Immature natural killer cell (primary cell): Measurements from ENCODE around the gene TIMM10. TPM values are rescaled to one million over a fixed set of nuclear protein-coding genes. Genes with fewer than 3 reads are reported as not detected.

Experiments used
- DNase-seq, 3 donors: peaks; one replicate each; pipeline ENCODE4 v3.0.0; 2022; ENCODE audit warnings: mixed read lengths in 1 of 3
- H3K27ac Mint-ChIP-seq, 6 donors: one replicate each; pipeline ENCODE4 v1.8.0; 2020; ENCODE audit warnings: mixed read lengths in 6 of 6, mild to moderate bottlenecking in 5 of 6, inconsistent platforms in 4 of 6, moderate library complexity in 3 of 6
- H3K27me3 Mint-ChIP-seq, 3 donors: one replicate each; pipeline ENCODE4 v1.8.0; 2020 to 2021; ENCODE audit warnings: low read depth in 3 of 3, mild to moderate bottlenecking in 3 of 3, mixed read lengths in 3 of 3, moderate library complexity in 3 of 3, inconsistent platforms in 1 of 3
- H3K36me3 Mint-ChIP-seq, 3 donors: one replicate each; pipeline ENCODE4 v1.8.0; 2020; ENCODE audit warnings: mixed read lengths in 3 of 3, inconsistent platforms in 2 of 3, mild to moderate bottlenecking in 2 of 3
- H3K4me1 Mint-ChIP-seq, 2 donors: one replicate each; pipeline ENCODE4 v1.8.0; 2020; ENCODE audit warnings: inconsistent platforms in 2 of 2, mild to moderate bottlenecking in 2 of 2, mixed read lengths in 2 of 2, moderate library complexity in 1 of 2
- H3K4me3 Mint-ChIP-seq, 5 donors: one replicate each; pipeline ENCODE4 v1.8.0; 2020; ENCODE audit warnings: mild to moderate bottlenecking in 5 of 5, mixed read lengths in 5 of 5, inconsistent platforms in 3 of 5, moderate library complexity in 3 of 5
- H3K9me3 Mint-ChIP-seq, 6 donors: one replicate each; pipeline ENCODE4 v1.8.0; 2020; ENCODE audit warnings: mild to moderate bottlenecking in 6 of 6, mixed read lengths in 6 of 6, inconsistent platforms in 4 of 6, moderate library complexity in 3 of 6
- polyA plus RNA-seq, 3 donors: library from polyadenylated mRNA; unstranded; fragments of 300-500 nt; fragmentation: Illumina TruSeq; gene quantifications; one replicate each; pipeline ENCODE4 v1.2.3, GENCODE V29; 2021

The TIMM10 gene
- polyA plus RNA-seq, result 100 to 1,000 TPM in 1 of 3 donors, 10 to 100 TPM in 2; 52.9 to 101 (median 55.7) TPM

DNA sequence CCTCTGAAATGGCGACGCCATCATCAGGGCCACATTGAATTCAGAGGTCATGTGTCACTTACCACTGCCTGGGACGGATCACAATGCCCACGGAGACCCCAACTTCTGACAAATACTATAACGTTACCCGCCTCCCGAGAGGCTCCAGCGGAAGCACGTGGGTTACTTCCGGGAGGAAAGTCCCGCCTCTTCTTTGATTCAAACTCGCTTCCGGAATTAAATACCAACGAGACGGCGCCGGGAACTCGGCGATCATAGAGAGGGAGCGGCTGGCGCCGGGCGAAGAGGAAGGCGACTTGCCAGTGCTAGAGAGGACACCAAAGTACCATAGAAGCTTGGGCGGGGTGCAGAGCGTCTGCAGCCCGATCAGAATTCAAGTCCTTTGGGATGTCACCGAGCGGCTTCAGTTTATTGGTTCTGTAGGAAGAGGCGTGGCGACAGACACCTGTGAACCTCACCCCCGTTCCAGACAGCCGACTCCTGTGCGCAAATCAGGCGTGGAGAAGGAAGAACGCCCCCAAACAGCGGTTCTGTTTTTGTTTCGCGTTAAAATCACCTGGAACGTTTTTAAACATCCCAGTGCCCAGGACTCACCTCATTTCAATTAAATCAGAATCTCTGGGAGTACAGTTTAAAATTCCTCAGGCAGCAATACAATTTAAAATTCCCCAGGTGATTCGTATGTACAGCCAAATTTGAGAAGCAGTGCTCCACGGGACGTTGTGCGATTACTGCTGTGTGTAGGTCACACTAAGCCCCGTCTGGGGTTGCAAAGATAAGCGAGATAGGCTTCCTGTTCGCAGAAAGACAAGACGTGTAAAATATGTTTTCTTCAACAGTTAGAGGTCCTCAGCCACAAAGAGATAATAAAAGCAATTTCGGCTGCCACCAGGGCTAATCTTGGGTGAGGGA is at the start of gene TIMM10:
TIMM10 (minus strand) TSS at position 159 of the 912 bp plus-strand sequence. CDS start 565 bp downstream, outside the sequence.
- H3K27me3 Mint-ChIP-seq, result peaks cover 0 to 8% (median 2%) of the 10 kb centered on the region in 3 donors

DNA sequence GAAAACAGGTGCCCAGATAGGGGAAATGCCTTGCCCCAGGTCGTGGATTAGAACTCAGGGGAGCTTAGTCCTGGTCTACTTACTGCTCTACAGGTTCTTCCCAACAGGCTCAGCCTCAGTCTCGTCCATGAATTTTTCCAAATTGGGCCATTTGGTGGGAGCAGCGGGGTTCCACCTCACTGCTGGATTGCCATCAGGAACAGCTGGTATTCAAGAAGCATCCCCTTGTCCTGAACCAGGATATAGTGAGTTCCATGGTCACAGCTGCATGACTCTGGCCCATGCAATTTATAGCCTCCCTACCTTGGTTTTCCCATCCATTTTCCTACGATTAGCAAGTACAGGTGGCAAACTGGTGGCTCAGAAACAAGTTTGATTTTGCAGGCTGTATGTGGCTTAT is 43.5 kb upstream of the TIMM10 start:
- H3K4me3 Mint-ChIP-seq, result no peak overlapping the region
- no peak overlapping the region for H3K27ac Mint-ChIP-seq
- H3K27me3 Mint-ChIP-seq, result peaks cover 0 to 3% (median 0%) of the 10 kb centered on the region in 3 donors
- no peaks in the 10 kb centered on the region for H3K36me3 Mint-ChIP-seq
- no peaks in the 10 kb centered on the region for H3K9me3 Mint-ChIP-seq
- no peak for DNase-seq
- no peaks in the 10 kb centered on the region for H3K4me1 Mint-ChIP-seq

More for the DNA sequence above, at the start of gene TIMM10:
- Mint-ChIP-seq H3K9me3 (no peaks in the 10 kb centered on the region), H3K27ac (peak within 1 kb of the TSS; percentile 92 to 99 (median 98)), H3K36me3 (no peaks in the 10 kb centered on the region), H3K4me3 (peak within 1 kb of the TSS; percentile 94 to 98 (median 96)), H3K4me1 (peaks cover 27 to 38% of the 10 kb centered on the region in 2 donors)
- DNase-seq, result peak; percentile 89 to 91 (median 90)

- DNase-seq, result no peak
- H3K4me1 Mint-ChIP-seq, result peaks cover 12 to 14% of the 10 kb centered on the region in 2 donors
- no peak overlapping the region for H3K27ac Mint-ChIP-seq
- H3K4me3 Mint-ChIP-seq, result no peak overlapping the region
- H3K9me3 Mint-ChIP-seq, result no peaks in the 10 kb centered on the region
- no peaks in the 10 kb centered on the region for H3K36me3 Mint-ChIP-seq
- H3K27me3 Mint-ChIP-seq, result peaks cover 2 to 9% (median 7%) of the 10 kb centered on the region in 3 donors
Measured at GRCh38 chr11:57571606-57572005, 41.1 kb upstream of the TIMM10 start.

- Mint-ChIP-seq H3K36me3 (peaks cover 0 to 4% (median 0%) of the 10 kb centered on the region in 3 donors), H3K4me1 (peaks cover 40 to 47% of the 10 kb centered on the region in 2 donors)
Measured at GRCh38 chr11:57568330-57568766, 37.8 kb upstream of the TIMM10 start.

GRCh38 chr11:57567515-57568329 is 37.2 kb upstream of the TIMM10 start, which contains the start of gene UBE2L6:
UBE2L6 (minus strand) TSS chr11:57567672; CDS start chr11:57567611, 61 bp downstream.
- peak within 1 kb of the TSS; percentile 96 to 99 (median 99) for H3K27ac Mint-ChIP-seq
- peak; percentile 54 to 60 (median 58) for DNase-seq
- peaks cover 4 to 9% (median 4%) of the 10 kb centered on the region in 3 donors for H3K27me3 Mint-ChIP-seq
- peaks cover 0 to 5% (median 0%) of the 10 kb centered on the region in 3 donors for H3K36me3 Mint-ChIP-seq
- no peaks in the 10 kb centered on the region for H3K9me3 Mint-ChIP-seq
- peak within 1 kb of the TSS; percentile 98 to 100 (median 99) for H3K4me3 Mint-ChIP-seq
- peaks cover 42 to 53% of the 10 kb centered on the region in 2 donors for H3K4me1 Mint-ChIP-seq

More at GRCh38 chr11:57568330-57568766, 37.8 kb upstream of the TIMM10 start:
- DNase-seq, result peak; percentile 80 to 85 (median 82)
- peak overlapping the region; percentile 98 to 100 (median 99) for H3K4me3 Mint-ChIP-seq
- H3K27ac Mint-ChIP-seq, result peak overlapping the region; percentile 96 to 99 (median 98)
- peaks cover 4 to 9% (median 4%) of the 10 kb centered on the region in 3 donors for H3K27me3 Mint-ChIP-seq
- no peaks in the 10 kb centered on the region for H3K9me3 Mint-ChIP-seq

DNA sequence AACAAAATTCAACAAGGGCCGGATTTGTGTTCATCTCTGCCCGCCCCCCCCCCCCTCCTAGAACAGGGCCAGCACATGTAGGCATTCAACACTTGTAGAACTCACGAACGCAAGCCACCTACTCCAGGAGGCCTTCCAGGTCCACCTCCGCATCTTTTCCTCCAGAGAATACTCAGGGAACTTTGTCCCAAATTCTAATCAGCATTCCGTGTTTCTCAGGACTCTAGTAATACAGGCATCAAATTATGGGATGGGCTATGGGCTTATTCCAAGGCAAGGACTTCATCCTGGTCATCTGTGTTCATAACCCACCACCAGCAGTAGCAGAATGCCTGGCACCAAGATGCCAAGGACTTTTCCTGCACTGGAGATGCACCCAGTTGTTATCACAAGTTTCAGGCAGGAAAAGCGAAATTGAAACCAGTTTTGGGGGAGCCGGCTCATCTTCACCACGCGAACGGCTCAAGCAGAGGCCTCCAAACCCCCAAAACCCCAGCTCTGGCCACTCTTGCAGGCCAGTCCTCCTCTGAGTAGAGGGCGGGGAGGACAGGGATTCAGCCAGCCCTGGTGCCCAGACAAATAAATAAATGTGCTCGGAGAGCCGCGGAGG is 36.5 kb upstream of the TIMM10 start:
- Mint-ChIP-seq H3K4me1 (peaks cover 45 to 60% of the 10 kb centered on the region in 2 donors), H3K9me3 (no peaks in the 10 kb centered on the region)

GRCh38 chr11:57566005-57566904 is 35.7 kb upstream of the TIMM10 start:
- peaks cover 4 to 9% (median 4%) of the 10 kb centered on the region in 3 donors for H3K27me3 Mint-ChIP-seq
- H3K27ac Mint-ChIP-seq, result peak overlapping the region; percentile 90 to 99 (median 96)
- peak; percentile 50 to 62 (median 57) for DNase-seq
- H3K4me1 Mint-ChIP-seq, result peaks cover 51 to 68% of the 10 kb centered on the region in 2 donors
- H3K9me3 Mint-ChIP-seq, result no peaks in the 10 kb centered on the region
- peaks cover 0 to 8% (median 2%) of the 10 kb centered on the region in 3 donors for H3K36me3 Mint-ChIP-seq
- H3K4me3 Mint-ChIP-seq, result peak overlapping the region; percentile 96 to 99 (median 97)

More for the DNA sequence above, 36.5 kb upstream of the TIMM10 start:
- Mint-ChIP-seq H3K27ac (peak overlapping the region; percentile 90 to 99 (median 96)), H3K4me3 (peak overlapping the region; percentile 96 to 99 (median 97)), H3K36me3 (peaks cover 0 to 8% (median 0%) of the 10 kb centered on the region in 3 donors), H3K27me3 (peaks cover 4 to 9% (median 4%) of the 10 kb centered on the region in 3 donors)
- DNase-seq, result peak; percentile 48 to 55 (median 53)

DNA sequence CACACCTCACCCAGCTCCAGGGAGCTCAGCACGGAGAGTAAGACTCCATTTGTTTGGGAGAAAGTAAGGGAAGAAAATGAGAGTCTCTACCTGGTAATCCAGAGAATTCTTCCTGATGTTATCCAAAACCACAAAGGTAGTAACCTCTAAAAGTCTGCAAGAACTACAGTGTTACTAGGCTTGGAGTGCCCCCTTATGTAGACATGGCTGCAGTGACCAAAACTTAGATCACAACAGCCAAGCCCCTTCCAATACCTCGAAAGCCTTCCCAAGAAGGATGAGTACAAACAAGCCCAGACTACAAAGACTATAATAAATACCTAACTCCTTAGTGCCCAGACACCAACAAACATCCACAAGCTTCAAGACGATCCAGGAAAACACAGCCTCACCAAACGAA is 32.0 kb upstream of the TIMM10 start:
- Mint-ChIP-seq H3K9me3 (no peaks in the 10 kb centered on the region), H3K4me3 (peak overlapping the region in 1 of 5 donors; percentile 26), H3K27ac (peak overlapping the region in 3 of 6 donors; percentile 75 to 83 (median 77)), H3K4me1 (peaks cover 51 to 73% of the 10 kb centered on the region in 2 donors), H3K36me3 (peaks cover 4 to 19% (median 9%) of the 10 kb centered on the region in 3 donors), H3K27me3 (peaks cover 0 to 5% (median 2%) of the 10 kb centered on the region in 3 donors)
- DNase-seq, result no peak

DNA sequence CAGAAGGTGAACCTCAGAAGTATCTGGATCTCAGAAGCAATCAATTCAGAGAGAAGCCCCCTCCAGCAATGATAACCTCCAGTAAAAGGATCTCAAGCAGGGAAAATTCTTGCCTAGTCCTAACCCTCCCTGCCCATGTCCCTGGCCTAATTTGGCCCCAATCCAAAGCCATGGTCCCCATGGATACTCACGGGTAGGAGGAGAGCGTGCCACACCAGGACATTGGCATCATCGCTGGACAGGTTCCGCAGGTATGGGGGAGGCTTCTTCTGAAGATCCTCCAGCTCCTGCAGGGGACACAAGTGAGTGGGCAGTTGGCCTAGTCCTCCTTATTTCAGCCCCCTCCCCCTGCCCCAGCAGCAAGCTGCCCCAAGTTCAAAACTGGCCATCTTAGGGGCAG is 29.6 kb upstream of the TIMM10 start:
- Mint-ChIP-seq H3K4me1 (peaks cover 33 to 53% of the 10 kb centered on the region in 2 donors), H3K27me3 (no peaks in the 10 kb centered on the region), H3K36me3 (peaks cover 7 to 27% (median 12%) of the 10 kb centered on the region in 3 donors), H3K9me3 (no peaks in the 10 kb centered on the region), H3K27ac (peak overlapping the region in 1 of 6 donors; percentile 50), H3K4me3 (no peak overlapping the region)
- no peak for DNase-seq

- Mint-ChIP-seq H3K27me3 (no peaks in the 10 kb centered on the region), H3K9me3 (no peaks in the 10 kb centered on the region), H3K27ac (no peak overlapping the region), H3K4me1 (peaks cover 6 to 12% of the 10 kb centered on the region in 2 donors), H3K36me3 (peaks cover 21 to 47% (median 27%) of the 10 kb centered on the region in 3 donors), H3K4me3 (no peak overlapping the region)
- DNase-seq, result no peak
Measured at GRCh38 chr11:57556041-57556440, 25.5 kb upstream of the TIMM10 start.

DNA sequence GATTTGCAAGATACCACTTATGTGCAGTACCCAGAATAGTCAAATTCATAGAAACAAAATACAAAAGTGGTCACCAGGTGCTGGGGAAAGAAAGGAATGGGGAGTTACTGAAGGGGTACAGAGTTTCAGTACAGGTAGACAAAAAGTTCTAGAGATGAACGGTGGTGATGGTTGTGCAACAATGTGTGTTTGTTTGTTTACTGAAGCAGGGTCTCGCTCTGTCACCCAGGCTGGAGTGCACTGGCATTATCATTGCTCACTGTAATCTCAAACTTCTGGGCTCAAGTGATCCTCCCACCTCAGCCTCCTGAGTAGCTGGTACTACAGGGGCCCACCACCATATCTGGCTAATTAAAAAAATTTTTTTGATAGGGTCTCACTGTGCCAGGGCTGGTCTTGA is 24.8 kb upstream of the TIMM10 start:
- DNase-seq, result no peak
- Mint-ChIP-seq H3K27ac (peak overlapping the region in 3 of 6 donors; percentile 0 to 68 (median 8)), H3K4me1 (peaks cover 3 to 9% of the 10 kb centered on the region in 2 donors), H3K4me3 (no peak overlapping the region), H3K36me3 (peaks cover 21 to 50% (median 26%) of the 10 kb centered on the region in 3 donors), H3K27me3 (no peaks in the 10 kb centered on the region), H3K9me3 (no peaks in the 10 kb centered on the region)

DNA sequence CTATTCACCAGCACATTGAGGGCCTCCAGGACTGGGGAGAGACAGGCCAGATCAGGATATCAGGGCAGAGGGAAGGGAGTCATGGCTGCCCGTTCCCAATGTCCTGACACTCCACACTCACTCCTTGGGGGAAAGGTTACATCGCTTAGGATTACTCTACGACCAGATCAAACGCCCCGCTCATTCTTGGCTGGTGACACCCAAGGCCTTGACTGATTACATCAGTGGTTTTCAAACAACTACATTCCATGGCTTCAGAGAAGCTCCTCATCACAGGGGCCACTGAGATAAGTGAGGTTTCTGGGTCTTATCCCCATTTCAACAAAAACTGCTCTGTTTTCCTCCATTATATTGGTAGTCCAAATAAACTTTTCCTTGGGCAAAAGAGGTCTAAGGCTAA is 21.9 kb upstream of the TIMM10 start:
- no peaks in the 10 kb centered on the region for H3K9me3 Mint-ChIP-seq
- peaks cover 26 to 46% (median 27%) of the 10 kb centered on the region in 3 donors for H3K36me3 Mint-ChIP-seq
- no peak overlapping the region for H3K4me3 Mint-ChIP-seq
- H3K4me1 Mint-ChIP-seq, result peaks cover 7 to 14% of the 10 kb centered on the region in 2 donors
- H3K27me3 Mint-ChIP-seq, result peaks cover 0 to 2% (median 0%) of the 10 kb centered on the region in 3 donors
- peak overlapping the region in 2 of 6 donors; percentile 19 to 43 for H3K27ac Mint-ChIP-seq
- DNase-seq, result no peak
